ENCODE measurements around the gene ADGRB3. TPM values are rescaled to one million over a fixed set of nuclear protein-coding genes. Genes with fewer than 3 reads are reported as not detected.

The ADGRB3 gene
- total and polyA plus RNA-seq, 4 donors, result 0.47 to 24.6 (median 1.9) TPM

DNA sequence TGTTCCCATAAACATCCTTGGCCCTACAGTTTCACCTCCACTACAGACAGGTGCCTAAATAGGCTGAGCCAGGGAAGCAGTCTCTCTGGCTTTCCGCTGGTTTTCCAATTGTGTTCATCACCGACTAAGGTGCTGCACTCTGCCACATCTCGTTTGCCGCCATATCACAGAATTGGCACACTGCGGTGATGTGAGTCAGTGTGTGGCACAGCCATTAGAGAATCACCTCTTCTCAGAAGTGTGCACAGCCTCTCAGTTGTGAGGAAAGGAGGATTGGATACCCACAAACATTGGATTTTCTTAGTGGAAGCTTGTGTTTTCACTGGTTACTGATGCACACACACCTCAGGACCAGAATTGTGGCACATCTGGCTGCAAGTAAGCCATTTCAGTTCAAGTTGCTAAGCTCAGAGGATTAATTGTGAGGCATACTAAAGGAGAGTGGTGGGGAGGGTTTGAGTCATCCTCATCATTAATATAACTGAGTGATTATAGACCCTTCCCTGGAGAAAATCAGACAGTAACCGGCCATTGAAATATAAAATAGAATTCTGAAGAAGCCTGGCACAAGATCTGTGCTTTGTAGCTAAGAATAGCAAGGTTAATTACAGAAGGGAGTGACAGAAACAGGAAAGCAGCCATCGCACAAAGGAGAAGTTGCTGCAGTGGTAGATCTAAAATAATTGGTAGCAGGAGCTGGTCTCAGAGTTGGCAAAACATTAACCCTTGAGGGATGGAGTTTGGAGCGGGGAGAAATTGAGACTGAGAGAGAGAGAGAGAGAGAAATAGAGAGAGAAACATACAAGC is 654.8 kb downstream of the ADGRB3 start:
- H3K9me3 ChIP-seq (ENCODE audit: control insufficient read depth in 4 of 4, insufficient read depth in 3 of 4, low read length in 3 of 4), result peaks cover 0 to 3% (median 0%) of the 10 kb centered on the region in 4 donors
- ATAC-seq (ENCODE audit: insufficient read depth, low FRiP score), result no peak
- H3K27ac ChIP-seq (ENCODE audit: low read depth in 1 of 2, low read length in 1 of 2), result no peak overlapping the region
- no peak overlapping the region for H3K9ac ChIP-seq (ENCODE audit: insufficient read depth in 1 of 2, low read length in 2 of 2)
- no peak for DNase-seq
- TF ChIP-seq, protein P1, sequence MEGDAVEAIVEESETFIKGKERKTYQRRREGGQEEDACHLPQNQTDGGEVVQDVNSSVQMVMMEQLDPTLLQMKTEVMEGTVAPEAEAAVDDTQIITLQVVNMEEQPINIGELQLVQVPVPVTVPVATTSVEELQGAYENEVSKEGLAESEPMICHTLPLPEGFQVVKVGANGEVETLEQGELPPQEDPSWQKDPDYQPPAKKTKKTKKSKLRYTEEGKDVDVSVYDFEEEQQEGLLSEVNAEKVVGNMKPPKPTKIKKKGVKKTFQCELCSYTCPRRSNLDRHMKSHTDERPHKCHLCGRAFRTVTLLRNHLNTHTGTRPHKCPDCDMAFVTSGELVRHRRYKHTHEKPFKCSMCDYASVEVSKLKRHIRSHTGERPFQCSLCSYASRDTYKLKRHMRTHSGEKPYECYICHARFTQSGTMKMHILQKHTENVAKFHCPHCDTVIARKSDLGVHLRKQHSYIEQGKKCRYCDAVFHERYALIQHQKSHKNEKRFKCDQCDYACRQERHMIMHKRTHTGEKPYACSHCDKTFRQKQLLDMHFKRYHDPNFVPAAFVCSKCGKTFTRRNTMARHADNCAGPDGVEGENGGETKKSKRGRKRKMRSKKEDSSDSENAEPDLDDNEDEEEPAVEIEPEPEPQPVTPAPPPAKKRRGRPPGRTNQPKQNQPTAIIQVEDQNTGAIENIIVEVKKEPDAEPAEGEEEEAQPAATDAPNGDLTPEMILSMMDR (IDR thresholded peaks at IDR 0.05; ENCODE audit: control extremely low read depth, extremely low read depth), result no peak
- H3K36me3 ChIP-seq (ENCODE audit: control insufficient read depth in 4 of 4, insufficient read depth in 4 of 4, low read length in 4 of 4), result peaks cover 0 to 4% (median 0%) of the 10 kb centered on the region in 4 donors
- no peaks in the 10 kb centered on the region for H3K4me1 ChIP-seq (ENCODE audit: control insufficient read depth in 5 of 5, insufficient read depth in 5 of 5, low read length in 5 of 5)
- H3K4me3 ChIP-seq, result no peak overlapping the region
- whole genome bisulfite sequencing, 2 donors, result 63 to 66% methylated on average over 8 of the region's 8 CpGs
- no peaks in the 10 kb centered on the region for H3K27me3 ChIP-seq (ENCODE audit: control insufficient read depth in 3 of 3, insufficient read depth in 3 of 3, low read length in 2 of 3)

DNA sequence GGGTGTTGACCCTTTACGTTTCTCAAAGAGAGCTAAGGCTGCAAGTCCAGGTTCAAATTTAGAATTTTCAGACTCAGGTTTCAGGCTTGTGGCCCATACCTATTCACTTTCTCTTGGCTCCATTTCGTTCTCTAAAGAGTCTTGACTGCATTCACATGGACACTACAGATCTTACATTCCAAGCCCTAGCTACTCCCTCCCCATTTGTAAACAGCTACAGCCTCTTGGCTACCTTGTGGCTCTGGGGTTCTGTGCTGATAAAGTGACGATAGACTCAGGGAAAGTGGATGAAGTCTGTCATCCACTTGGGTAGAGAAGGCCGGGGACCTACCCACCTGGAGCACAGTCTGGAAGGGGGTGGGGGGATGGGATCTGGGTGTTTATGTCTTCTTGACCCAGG is 658.4 kb downstream of the ADGRB3 start:
- Histone ChIP-seq H3K4me1 (ENCODE audit: control insufficient read depth in 5 of 5, insufficient read depth in 5 of 5, low read length in 5 of 5) (no peaks in the 10 kb centered on the region), H3K9ac (ENCODE audit: insufficient read depth in 1 of 2, low read length in 2 of 2) (no peak overlapping the region), H3K9me3 (ENCODE audit: control insufficient read depth in 4 of 4, insufficient read depth in 3 of 4, low read length in 3 of 4) (no peaks in the 10 kb centered on the region), H3K36me3 (ENCODE audit: control insufficient read depth in 4 of 4, insufficient read depth in 4 of 4, low read length in 4 of 4) (peaks cover 0 to under 1% (median 0%) of the 10 kb centered on the region in 4 donors), H3K4me3 (no peak overlapping the region), H3K27me3 (ENCODE audit: control insufficient read depth in 3 of 3, insufficient read depth in 3 of 3, low read length in 2 of 3) (no peaks in the 10 kb centered on the region), H3K27ac (ENCODE audit: low read depth in 1 of 2, low read length in 1 of 2) (no peak overlapping the region)
- TF ChIP-seq, protein P1 (IDR thresholded peaks at IDR 0.05; ENCODE audit: control extremely low read depth, extremely low read depth), result no peak
- WGBS, 2 donors, result 52 to 71% methylated on average over 4 of the region's 4 CpGs
- no peak for ATAC-seq (ENCODE audit: insufficient read depth, low FRiP score)
- no peak for DNase-seq

DNA sequence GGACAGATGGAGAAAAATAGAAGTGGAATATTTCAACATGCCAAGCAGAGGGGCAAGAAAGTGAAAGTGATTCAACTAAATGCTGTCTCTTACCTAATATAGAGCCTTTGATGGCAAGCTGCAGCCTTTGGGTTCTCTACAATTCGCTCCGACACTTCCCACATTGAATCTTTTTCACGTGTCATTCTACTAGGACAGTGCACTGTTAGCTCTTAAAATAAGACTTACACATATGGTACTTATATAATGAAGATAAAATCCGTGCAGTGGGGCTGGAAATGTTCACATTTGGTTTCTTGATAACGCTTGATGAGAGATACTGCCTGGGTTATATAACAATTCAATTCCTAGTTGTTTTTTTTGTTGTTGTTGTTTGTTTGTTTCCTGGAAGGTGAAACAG is 659.3 kb downstream of the ADGRB3 start:
- Histone ChIP-seq H3K4me3 (no peak overlapping the region), H3K9ac (ENCODE audit: insufficient read depth in 1 of 2, low read length in 2 of 2) (no peak overlapping the region), H3K36me3 (ENCODE audit: control insufficient read depth in 4 of 4, insufficient read depth in 4 of 4, low read length in 4 of 4) (no peaks in the 10 kb centered on the region), H3K4me1 (ENCODE audit: control insufficient read depth in 5 of 5, insufficient read depth in 5 of 5, low read length in 5 of 5) (no peaks in the 10 kb centered on the region), H3K27ac (ENCODE audit: low read depth in 1 of 2, low read length in 1 of 2) (no peak overlapping the region), H3K27me3 (ENCODE audit: control insufficient read depth in 3 of 3, insufficient read depth in 3 of 3, low read length in 2 of 3) (no peaks in the 10 kb centered on the region), H3K9me3 (ENCODE audit: control insufficient read depth in 4 of 4, insufficient read depth in 3 of 4, low read length in 3 of 4) (no peaks in the 10 kb centered on the region)
- ATAC-seq (ENCODE audit: insufficient read depth, low FRiP score), result no peak
- TF ChIP-seq, protein P1 (IDR thresholded peaks at IDR 0.05; ENCODE audit: control extremely low read depth, extremely low read depth), result no peak
- DNase-seq, result no peak
- 73 to 74% methylated on average over 5 of the region's 5 CpGs for WGBS, 2 donors
